HG03095 (cell line): Measurements from ENCODE around the gene PHACTR3.

Source experiments
- ATAC-seq: cut with Tn5 transposase; IDR thresholded peaks from one replicate; pipeline ENCODE4 v1.9.1; 2021; ENCODE audit warnings: moderate library complexity; ENCODE audit not compliant: unreplicated experiment

PHACTR3 gene

DNA sequence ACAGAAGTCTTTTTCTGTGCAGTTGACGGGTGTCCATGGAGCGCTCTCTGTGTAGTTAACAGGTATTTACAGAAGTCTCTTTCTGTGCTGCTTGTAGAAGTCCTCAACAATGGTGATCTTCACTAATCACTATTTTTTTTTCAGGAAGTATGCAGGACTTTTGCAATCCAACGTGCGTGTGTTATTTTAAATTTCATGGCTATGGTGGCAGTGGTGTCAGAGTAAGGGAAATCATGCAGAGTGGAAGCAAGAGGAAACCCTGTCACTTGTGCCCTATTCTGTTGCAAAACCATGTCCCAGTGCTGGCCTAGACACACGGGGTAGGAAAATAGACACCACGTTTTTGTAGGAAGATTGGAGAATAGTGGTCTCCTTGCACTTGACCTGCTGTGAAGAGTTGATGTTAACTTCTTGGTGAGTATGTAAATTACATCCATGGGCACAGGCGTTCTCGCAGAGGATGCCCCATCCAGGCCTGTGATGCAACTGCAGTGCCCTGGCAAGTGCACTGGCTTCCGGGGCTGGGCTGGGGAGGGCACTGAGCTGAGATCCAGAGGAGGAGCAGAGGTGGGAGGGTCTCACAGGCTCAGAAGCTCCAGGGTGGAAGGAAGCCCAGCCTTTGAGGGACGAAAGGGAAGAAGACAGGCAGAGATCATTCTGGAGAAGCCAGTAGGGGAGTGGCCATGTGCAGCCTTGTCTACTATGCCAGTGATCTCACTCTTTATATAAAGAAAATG lies 182.6 kb downstream of the PHACTR3 start:
- no peak for ATAC-seq

DNA sequence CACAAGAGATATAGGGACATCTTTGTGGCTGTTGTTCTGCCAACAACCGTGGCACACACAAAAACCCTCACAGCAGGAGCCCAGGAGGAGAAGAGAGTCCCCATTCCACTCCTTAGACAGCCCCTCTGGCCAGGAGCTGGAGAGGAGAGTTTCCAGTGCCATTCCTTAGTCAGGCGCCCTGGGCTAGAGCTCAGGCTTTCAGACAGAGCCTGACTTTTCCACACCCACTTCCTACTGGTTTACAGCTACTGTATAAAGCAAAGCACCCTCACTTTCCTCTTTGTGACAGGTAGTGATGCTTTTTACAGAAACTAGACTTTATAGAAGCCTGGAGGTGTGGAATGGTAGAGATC lies 183.2 kb downstream of the PHACTR3 start:
- no peak for ATAC-seq

DNA sequence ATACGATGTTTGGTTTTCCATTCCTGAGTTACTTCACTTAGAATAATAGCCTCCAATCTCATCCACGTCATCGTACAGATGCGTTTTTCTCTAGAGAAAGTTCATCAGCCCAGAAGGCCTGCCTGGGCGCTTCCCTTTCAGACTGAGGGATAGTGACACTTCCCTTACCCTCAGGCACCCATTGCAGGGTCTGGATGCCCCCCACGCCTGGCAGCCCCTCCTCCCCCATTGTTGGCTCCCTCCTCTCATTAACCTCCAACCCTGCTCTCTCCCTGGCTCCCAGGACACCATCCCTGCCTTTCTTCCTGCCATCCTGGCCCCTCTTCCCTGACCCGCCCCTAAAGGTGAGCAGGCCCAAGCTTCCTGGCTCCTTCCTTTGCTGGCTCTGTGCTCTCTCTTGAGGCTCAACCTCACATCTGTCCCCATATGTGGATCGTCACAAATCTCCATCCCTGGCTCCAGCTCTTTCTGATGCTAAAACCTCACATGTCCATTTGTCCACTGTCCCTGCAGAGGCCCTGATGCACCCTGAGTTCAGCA lies 183.9 kb downstream of the PHACTR3 start:
- ATAC-seq, result no peak

DNA sequence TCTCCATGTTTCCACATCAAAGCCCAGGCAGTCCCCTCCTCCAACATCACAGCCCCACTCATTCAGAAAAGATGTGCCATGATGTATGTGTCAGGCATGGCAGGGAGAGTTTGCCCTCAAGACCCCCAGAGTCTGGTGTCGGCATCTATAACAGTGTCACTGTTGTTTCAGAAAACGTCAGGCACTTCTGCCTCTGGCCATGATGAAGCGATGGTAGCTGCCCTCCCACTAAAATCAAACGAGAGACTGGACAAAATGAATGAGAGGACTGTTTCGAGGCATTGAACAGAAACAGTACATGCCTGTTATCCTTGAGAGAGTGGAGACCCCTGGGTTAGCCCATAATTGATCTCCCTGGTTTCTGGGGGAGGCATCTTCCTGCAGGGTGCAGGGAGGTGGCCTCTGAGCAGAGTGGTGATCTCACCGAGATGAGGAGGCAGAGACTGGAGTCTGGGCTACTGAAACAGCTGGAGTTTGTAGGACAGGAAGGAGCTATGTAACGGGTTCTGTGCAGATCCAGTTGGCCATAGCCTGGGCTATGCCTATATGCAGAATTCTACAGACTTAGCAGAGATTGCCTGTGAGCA lies 184.6 kb downstream of the PHACTR3 start:
- no peak for ATAC-seq

DNA sequence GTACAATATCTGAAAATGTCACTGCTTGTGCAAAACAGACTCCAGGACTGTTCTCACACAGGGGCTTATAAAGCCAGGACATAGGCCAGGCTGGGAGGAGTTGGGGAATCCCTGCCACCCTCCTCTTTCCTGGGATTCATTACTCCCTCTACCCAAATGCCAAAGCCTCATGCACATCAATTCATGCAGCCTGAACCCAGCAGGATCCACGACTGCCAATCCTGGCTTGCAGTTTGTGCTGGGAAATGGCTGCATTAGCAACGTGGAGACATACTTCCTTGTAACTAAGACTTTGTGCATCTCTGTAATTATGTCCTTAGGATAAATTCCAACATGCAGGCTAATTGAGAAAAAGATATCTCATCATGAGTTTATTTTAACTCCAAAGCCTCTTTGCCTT lies 185.3 kb downstream of the PHACTR3 start:
- ATAC-seq, result no peak

DNA sequence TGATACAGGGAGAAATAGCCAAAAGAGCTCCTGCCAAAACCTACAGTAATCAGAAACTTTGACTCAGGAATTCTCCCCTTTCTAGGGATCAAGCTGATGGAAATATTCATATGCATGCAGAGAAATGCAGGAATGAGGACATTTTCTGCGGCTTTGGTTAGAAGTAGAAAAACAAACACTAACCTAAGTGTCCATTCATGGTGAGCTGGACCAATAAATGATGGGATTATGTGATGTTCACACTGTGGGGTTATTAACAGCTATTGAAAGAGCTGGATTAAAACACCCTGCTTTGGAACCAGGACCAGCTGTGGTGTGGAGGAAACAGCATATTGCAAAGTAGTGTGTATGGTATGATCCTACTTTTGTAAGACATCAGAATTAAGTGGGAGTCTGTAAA lies 186.0 kb downstream of the PHACTR3 start:
- no peak for ATAC-seq

DNA sequence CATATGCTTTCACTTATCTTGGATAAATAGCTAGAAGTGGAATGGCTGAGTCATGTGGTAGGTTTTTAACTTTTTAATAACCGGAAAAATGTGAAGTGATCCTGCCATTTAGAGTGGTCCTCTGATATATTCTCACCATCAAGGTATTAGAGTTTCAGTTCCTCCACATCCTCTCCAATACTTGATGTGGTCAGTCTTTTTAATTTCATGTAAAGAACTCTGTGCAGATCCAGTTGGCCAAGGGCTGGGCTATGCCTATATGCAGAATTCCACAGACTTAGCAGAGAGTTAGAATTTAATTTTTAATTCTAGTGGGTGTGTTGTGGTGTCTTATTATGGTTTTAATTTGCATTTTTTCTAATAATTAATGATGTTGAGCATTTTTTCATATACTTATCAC lies 188.0 kb downstream of the PHACTR3 start:
- no peak for ATAC-seq

DNA sequence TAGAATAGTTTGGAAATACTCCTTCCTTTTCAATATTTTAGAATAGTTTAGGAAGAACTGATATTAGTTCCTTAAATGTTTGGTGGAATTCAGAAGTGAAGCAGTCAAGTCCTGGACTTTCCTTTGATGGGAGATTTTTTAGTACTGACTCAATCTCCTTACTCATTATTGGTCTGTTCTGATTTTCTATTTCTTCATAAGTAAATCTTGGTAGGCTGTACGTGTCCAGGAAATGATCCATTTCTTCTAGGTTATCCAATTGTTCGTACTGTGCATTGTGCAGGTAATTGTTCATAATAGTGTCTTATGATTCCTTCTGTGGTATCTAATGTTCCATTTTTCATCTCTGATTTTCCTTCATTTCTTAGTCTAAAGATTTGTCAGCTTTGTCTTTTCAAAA lies 190.2 kb downstream of the PHACTR3 start:
- ATAC-seq, result no peak

DNA sequence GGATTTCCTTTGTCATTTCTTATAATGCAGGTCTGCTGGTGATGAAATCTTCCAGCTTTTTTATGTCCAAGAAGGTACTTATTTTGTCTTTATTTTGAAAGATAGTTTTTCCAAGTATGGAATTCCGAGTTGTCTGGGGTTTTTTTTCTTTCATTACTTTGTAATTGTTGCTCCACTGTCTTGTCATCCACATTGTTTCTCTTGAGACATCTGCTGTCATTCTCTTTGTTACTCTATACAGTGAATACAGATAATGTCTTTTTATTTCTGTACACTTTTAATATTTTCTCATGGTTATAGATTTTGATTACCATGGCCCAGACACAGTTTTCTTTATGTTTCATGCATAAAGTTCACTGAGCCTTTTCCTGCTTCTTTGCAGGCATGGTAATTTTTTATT lies 196.0 kb downstream of the PHACTR3 start:
- no peak for ATAC-seq

DNA sequence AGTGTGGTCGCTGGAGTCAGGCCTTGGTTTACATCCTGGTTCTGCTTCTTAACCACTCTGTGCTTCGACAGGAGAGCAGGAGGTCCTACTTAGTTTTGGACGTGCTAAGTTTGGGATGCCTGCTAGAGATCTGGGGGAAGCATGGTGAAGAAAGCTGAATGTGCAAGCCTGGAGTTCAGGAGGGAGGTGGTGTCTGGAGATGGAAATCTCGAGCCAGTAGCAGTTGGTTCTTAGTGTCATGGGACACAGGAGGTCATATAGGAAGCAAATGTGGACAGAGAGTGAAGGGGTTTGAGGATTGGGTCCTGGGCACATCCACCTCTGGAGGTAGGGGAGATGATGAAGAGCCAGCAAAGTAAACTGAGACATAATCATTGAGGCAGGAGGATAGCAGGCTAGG lies 197.7 kb downstream of the PHACTR3 start:
- no peak for ATAC-seq

DNA sequence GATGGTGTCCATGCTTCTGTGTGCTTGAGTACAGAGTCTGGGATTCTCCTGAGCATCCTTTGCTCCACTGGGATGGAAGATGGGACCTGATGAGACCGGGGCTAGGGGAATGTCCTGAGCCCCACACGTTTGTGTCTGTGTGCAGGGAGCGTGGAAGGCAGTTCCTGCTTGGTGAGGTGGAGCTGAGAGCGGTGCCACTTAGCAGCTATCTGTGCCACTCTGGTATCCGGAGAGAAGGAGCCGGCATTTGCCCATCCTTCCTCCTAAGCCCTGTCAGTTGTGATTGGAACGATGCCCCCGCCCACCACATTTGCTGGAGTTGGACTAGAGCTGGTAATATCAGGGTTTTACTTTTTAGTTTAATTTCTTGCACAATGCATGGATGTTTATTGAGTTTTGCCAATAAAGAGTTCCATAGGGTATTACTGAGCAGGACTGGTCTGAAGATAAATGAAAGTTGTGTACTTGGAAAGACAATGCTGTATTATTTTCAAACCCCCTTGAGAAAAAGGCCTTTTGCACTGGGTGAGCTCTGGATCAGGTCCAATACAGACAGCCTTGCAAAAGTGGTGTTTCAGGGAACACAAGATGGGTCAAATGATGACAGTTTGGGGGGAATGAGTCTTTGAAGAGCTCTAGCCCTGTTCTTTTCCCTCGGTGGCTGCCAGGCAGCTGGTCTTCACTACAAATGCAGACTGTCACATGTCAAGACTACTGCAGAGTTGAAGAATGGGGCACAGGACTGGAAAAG lies 198.3 kb downstream of the PHACTR3 start:
- no peak for ATAC-seq

DNA sequence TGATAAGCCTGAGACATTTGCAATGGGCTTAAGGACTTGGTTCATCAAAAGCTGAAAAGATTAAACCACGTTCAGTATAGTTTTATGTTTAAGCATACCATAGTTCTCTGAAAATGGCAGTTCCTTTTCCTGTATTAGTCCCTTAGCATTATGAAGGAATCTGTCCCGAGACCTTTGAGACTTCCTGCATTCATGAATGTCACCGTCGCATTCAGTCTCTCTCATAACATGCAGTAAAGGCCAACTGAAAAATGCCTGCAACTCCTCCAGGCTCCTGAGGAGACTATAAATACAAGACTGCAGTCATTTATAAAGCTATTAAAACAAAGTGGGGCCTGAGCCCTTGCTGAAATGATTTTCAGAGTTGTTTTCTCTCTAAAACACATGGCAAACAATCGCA lies 200.0 kb downstream of the PHACTR3 start:
- ATAC-seq, result no peak

DNA sequence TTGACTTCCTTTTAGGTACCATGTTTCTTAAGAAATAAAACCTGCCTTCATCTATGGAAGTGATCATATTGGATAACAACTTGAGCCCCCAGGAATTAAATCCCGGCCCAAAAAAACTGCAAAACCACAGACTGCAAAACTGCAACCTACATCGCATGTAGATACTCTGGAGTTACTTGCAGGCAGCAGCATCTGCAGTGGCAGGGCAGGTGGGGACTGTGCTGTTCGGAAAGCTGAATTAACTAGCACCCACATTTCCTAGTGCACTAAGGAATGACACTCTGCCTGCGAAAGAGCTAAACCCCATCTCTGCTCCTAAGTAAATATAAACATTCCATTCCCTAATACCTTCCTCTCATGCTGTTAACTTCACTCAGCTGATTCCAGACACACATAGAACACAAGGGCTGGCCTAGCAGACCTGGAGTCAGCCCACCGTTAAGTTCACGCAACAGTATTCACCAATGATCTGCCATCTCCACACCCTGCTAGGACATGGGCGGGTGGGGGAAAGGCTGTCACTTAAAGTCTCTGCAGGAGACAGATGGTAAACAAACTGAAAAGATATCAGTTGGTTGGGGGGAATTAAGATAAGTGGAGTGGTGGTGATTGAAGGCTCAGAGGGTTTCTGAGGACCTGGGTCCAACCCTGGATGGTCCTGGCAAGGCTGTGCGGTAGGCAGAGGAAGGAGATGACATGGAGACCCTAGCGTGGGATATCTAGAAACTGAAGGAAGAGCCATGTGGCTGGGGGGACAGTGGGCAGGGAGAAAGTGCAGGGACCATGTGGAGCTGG lies 200.7 kb downstream of the PHACTR3 start:
- no peak for ATAC-seq

DNA sequence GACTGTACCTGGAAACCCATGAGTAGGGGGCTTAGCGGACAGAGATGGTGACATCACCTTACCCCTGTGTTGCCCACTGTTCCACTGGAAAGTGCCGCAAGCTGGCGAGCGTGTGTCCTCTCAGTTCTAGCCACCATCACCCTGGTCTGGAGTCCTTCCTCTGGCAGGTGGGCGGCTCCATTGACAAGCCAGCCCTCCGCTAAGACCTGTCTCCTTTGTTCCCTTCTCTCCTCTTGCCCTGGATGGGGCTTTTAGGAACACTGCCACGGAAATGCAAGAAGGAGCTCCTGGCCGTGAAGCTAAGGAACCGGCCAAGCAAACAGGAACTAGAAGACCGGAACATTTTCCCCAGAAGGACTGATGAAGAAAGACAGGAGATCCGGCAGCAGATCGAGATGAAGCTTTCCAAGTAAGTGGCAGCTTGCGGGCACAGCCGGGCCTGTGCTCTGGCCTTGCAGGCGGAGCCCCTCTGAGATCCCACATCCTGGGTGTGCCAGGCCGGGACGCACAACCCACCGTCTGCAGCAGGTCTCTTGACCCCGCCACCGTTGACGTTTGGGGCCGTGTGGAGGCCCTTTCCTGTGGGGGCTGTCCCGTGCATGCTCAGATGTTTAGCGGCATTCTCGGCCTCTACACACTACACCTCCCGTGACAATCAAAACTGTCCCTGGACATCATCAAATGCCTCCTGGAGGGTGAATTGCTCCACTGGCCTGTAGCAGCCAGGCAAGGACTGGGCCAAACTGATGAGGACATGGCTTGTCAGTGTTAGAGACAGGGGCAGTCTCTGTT lies 201.6 kb downstream of the PHACTR3 start:
- no peak for ATAC-seq

DNA sequence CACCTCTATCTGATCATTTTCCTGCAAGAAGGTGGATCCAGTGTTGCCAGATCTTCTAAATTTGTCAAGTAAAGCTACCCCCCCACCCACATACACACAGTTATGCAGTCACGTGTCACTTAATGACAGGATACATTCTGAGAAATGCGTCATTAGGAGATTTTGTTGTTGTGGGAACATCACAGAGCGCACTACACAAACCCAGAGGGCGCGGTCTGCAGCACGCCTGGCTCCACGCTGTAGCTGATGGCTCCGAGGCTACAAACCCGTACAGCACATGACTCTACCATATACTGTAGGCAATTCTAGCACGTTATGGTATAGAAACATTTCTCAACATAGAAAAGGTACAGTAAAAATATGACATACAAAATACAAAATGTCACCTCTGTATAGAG lies 202.2 kb downstream of the PHACTR3 start:
- ATAC-seq, result no peak

DNA sequence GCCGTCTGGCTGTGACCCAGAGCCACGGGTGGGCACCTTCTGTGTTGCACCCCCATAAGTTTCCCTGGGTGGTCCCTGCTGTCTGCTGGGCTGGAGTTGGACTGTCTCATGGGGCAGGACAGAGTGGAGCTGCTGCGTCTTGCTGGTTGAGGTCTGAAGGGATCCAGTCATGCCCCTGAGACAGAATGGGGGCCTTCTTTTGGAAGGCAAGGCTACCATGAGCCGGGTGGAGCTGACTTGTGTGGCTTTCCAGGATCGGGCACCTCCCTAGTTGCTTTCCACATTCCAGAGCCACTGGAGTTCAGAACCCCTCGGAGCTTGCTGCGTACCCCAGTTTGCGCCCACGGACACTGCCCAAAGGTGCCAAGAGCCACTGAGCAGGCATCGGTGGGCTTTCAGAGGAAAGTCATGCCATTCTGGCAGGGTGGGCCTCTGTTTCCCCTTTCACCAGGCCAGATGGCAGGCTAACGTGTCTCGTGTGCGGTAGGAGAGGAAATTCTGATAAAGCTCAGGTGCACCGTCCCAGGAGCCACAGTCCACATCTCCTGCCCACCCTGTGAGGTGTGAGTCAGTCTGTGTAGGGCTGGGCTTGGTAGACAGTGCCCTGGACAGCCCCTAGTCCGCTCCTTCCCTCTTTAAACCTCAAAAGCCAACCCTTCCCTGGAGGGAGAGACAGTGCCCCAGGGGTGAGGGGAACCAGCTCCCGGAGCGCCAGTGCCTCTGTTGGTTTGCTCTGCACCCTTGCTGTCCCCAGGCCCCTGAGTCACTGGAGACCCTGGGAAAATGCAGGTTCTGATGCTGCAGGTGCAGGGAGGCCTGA lies 203.8 kb downstream of the PHACTR3 start:
- no peak for ATAC-seq

DNA sequence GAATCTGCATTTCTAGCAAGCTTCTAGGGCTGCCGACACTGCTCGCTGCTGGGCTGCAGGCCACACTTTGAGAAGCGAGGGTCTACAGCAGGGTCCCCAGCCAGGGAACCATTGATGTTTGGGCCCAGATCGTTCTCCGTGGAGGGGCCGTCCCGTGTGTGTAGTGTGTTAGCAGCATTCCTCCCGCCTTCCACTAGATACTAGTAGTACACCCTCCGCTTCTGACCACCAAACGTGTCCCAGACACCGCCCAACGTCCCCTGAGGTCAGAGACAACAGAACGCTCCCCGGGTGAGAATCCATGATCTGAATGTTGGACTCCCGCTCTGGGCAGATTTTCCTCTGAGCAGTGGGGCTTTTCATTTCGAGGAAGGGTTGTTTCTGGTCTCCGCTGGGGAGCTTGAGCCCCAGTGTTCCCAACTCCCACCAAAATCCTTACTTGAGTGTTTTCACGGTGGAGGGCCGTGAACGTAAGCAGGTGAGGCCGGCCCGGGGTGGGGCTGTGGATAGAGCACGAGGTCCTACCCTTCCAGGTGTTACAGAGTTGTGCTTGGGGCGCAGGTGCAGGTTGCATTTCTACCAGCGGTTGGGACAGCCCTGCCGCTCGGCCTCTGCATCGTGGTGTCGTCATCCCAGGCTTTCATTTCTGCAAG lies 204.5 kb downstream of the PHACTR3 start:
- ATAC-seq, result no peak

DNA sequence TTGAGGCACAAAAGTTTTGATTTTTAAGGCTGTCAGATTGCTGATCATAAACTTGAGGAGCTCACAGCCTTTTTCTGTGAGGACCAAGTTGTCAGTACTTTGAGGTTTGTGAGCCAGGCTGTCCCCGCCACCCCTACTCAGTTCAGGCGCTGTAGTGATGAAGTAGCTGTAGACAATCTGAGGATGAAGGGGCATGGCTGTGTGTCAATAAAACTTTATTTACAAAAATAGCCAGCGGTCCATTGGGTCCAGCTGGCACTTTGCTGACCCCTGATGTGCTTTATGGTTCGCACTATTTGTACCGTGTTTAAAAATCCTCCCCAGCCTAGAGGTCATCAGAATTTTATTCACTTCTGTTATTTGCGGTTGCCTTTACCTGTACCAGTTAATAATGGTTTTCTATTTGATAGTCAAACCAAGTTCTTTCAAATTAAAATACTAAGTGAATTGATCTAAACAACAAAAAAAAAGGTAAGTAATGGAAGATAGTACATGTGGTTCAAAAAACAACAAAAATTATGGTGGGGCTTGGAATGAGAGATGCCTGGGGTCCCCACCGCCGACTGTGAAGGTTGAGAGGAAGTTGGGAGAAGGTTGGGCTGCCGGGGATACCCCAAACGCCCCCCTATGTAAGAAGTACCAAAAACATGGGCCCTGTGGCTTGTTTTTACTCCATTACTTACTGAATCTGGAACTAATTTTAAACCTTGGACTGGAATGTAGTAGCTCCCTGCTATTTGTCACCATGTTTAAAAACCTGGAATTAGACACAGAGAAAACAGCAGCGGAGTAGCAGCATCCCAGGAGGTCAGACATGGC lies 205.5 kb downstream of the PHACTR3 start:
- no peak for ATAC-seq
